GM23338 (cell line): ENCODE results near the gene PTPRN2. TPM values are rescaled to one million over a fixed set of nuclear protein-coding genes. Genes with fewer than 3 reads are reported as not detected.

Experiments used
- ATAC-seq: fragments of 200-7000 bp; cut with Tn5 transposase; 3 replicates; pipeline ENCODE4 v1.9.1; 2020
- DNase-seq: peaks from one replicate; pipeline ENCODE4 v3.0.0-alpha.2; 2015; ENCODE audit warnings: low spot score
- H2AFZ ChIP-seq: fragments of 200-600 bp; sonication (generic); 2 replicates; pipeline ENCODE4 v1.8.0; 2016; ENCODE audit warnings: antibody characterized with exemption, mild to moderate bottlenecking, moderate library complexity
- H3F3A ChIP-seq: fragments of 200-600 bp; sonication (generic); replicated peaks from 2 replicates; pipeline ENCODE4 v1.8.0; 2017; ENCODE audit warnings: antibody characterized with exemption, mixed run types, low read depth
- H3K27ac ChIP-seq: fragments of 200-600 bp; sonication (generic); 2 replicates; pipeline ENCODE4 v1.6.1; 2016; ENCODE audit warnings: low read depth
- H3K27me3 ChIP-seq: fragments of 200-600 bp; sonication (generic); 2 replicates; pipeline ENCODE4 v1.8.0; 2016; ENCODE audit warnings: mild to moderate bottlenecking, mixed run types, moderate library complexity; ENCODE audit not compliant: insufficient read depth
- H3K36me3 ChIP-seq: fragments of 200-600 bp; sonication (generic); 2 replicates; pipeline ENCODE4 v1.8.0; 2016; ENCODE audit warnings: mild to moderate bottlenecking; ENCODE audit not compliant: insufficient read depth
- H3K4me1 ChIP-seq: fragments of 200-600 bp; sonication (generic); 2 replicates; pipeline ENCODE4 v1.8.0; 2016; ENCODE audit warnings: mild to moderate bottlenecking, moderate library complexity; ENCODE audit not compliant: insufficient read depth
- H3K4me2 ChIP-seq: fragments of 200-600 bp; sonication (generic); 2 replicates; pipeline ENCODE4 v1.7.1; 2017; ENCODE audit warnings: mixed run types
- H3K4me3 ChIP-seq: fragments of 200-600 bp; sonication (generic); 2 replicates; pipeline ENCODE4 v1.6.1; 2016; ENCODE audit warnings: mixed run types
- H3K79me2 ChIP-seq: fragments of 200-600 bp; sonication (generic); replicated peaks from 2 replicates; pipeline ENCODE4 v1.8.0; 2017; ENCODE audit warnings: mild to moderate bottlenecking; ENCODE audit not compliant: insufficient read depth
- H3K9me2 ChIP-seq: fragments of 200-600 bp; sonication (generic); 2 replicates; pipeline ENCODE4 v1.8.0; 2017; ENCODE audit not compliant: insufficient read depth
- H4K20me1 ChIP-seq: fragments of 200-600 bp; sonication (generic); replicated peaks from 2 replicates; pipeline ENCODE4 v1.8.0; 2017; ENCODE audit warnings: mild to moderate bottlenecking; ENCODE audit not compliant: insufficient read depth
- H3K27ac Mint-ChIP-seq: 2 replicates; pipeline ENCODE4 v1.8.0; 2020; ENCODE audit warnings: inconsistent platforms, mild to moderate bottlenecking, moderate library complexity, mixed read lengths
- H3K27me3 Mint-ChIP-seq: 3 replicates; pipeline ENCODE4 v1.8.0; 2022; ENCODE audit warnings: low read depth, mild to moderate bottlenecking, moderate library complexity, mixed read lengths, inconsistent platforms; ENCODE audit not compliant: insufficient read depth, poor library complexity
- H3K36me3 Mint-ChIP-seq: 3 replicates; pipeline ENCODE4 v1.8.0; 2021; ENCODE audit warnings: low read depth, mild to moderate bottlenecking, inconsistent platforms, moderate library complexity, mixed read lengths
- H3K4me1 Mint-ChIP-seq: 3 replicates; pipeline ENCODE4 v1.8.0; 2020; ENCODE audit warnings: mild to moderate bottlenecking, inconsistent platforms, mixed read lengths
- H3K4me3 Mint-ChIP-seq: 3 replicates; pipeline ENCODE4 v1.8.0; 2021; ENCODE audit warnings: moderate library complexity, mild to moderate bottlenecking, inconsistent platforms, mixed read lengths
- H3K9me3 Mint-ChIP-seq: 3 replicates; pipeline ENCODE4 v1.8.0; 2020; ENCODE audit warnings: moderate library complexity, mild to moderate bottlenecking, inconsistent platforms, mixed read lengths
- CREB1 ChIP-seq: fragments of 250-450 bp; sonication (Bioruptor Pico); IDR thresholded peaks from 2 replicates; pipeline ENCODE4 v1.5.0; 2020; ENCODE audit warnings: low read depth, mild to moderate bottlenecking, moderate library complexity
- EZH2 ChIP-seq: fragments of 200-600 bp; sonication (generic); IDR thresholded peaks from one replicate; pipeline ENCODE4 v1.8.0; 2017; ENCODE audit warnings: antibody characterized with exemption, mild to moderate bottlenecking, low read depth; ENCODE audit not compliant: unreplicated experiment
- EZH2phosphoT487 ChIP-seq: fragments of 200-600 bp; sonication (generic); IDR thresholded peaks from one replicate; pipeline ENCODE4 v1.8.1; 2018; ENCODE audit warnings: antibody characterized with exemption; ENCODE audit not compliant: unreplicated experiment
- JUNB ChIP-seq: IDR thresholded peaks from one replicate; pipeline ENCODE4 v1.6.1; 2016; ENCODE audit warnings: antibody characterized with exemption; ENCODE audit not compliant: unreplicated experiment
- NANOG ChIP-seq: IDR thresholded peaks from 2 replicates; pipeline ENCODE4 v1.6.1; 2016; ENCODE audit warnings: antibody characterized with exemption, borderline replicate concordance
- POLR2AphosphoS5 ChIP-seq: IDR thresholded peaks from 2 replicates; pipeline ENCODE4 v1.6.1; 2016; ENCODE audit warnings: antibody characterized with exemption, low read depth
- STAT1 ChIP-seq: IDR thresholded peaks from one replicate; pipeline ENCODE4 v1.6.1; 2016; ENCODE audit warnings: antibody characterized with exemption; ENCODE audit not compliant: unreplicated experiment
- ZNF114 ChIP-seq: fragments of 250-450 bp; sonication (Bioruptor Pico); IDR thresholded peaks from 2 replicates; pipeline ENCODE4 v1.5.0; 2020; ENCODE audit warnings: mild to moderate bottlenecking, moderate library complexity
- ZNF331 ChIP-seq: fragments of 250-450 bp; sonication (Bioruptor Pico); IDR thresholded peaks from 2 replicates; pipeline ENCODE4 v1.5.0; 2020; ENCODE audit warnings: low read depth, mild to moderate bottlenecking, moderate library complexity
- polyA plus RNA-seq: library from polyadenylated mRNA; unstranded; fragments of >200 nt; fragmentation: Nextera tagmentation; extraction: Ambion mirVana; gene quantifications from 2 replicates; pipeline ENCODE4 v1.2.1, GENCODE V29; 2016
- total RNA-seq: library from RNA; depleted of rRNA; stranded (reverse); fragments of >200 nt; shearing (Covaris generic); gene quantifications from 2 replicates; pipeline ENCODE4 v1.2.3, GENCODE V29; 2014
- TF ChIP-seq, protein P1 (sequence below): IDR thresholded peaks from 2 replicates; pipeline ENCODE4 v1.6.1; 2016; ENCODE audit warnings: antibody characterized with exemption
- TF ChIP-seq, protein P2 (sequence below), 2 experiments: fragments of 200-600 bp in 1 of 2; sonication (generic) in 1 of 2; conservative IDR thresholded peaks; 2 replicates each; pipeline versions ENCODE4 v1.5.1 to v1.6.1; 2016 to 2017; ENCODE audit warnings: antibody characterized with exemption in 2 of 2, low read depth in 2 of 2, mild to moderate bottlenecking in 2 of 2, moderate library complexity in 1 of 2
- TF ChIP-seq, protein P3 (sequence below): IDR thresholded peaks from one replicate; pipeline ENCODE4 v1.6.1; 2018; ENCODE audit warnings: antibody characterized with exemption; ENCODE audit not compliant: unreplicated experiment
- TF ChIP-seq, protein P4 (sequence below): fragments of 250-450 bp; sonication (Bioruptor Pico); IDR thresholded peaks from 2 replicates; pipeline ENCODE4 v1.5.0; 2020; ENCODE audit warnings: mild to moderate bottlenecking, moderate library complexity

The PTPRN2 gene
- total and polyA plus RNA-seq, 2 experiments from 2014 or later = 0.87 to 4.0 TPM

DNA sequence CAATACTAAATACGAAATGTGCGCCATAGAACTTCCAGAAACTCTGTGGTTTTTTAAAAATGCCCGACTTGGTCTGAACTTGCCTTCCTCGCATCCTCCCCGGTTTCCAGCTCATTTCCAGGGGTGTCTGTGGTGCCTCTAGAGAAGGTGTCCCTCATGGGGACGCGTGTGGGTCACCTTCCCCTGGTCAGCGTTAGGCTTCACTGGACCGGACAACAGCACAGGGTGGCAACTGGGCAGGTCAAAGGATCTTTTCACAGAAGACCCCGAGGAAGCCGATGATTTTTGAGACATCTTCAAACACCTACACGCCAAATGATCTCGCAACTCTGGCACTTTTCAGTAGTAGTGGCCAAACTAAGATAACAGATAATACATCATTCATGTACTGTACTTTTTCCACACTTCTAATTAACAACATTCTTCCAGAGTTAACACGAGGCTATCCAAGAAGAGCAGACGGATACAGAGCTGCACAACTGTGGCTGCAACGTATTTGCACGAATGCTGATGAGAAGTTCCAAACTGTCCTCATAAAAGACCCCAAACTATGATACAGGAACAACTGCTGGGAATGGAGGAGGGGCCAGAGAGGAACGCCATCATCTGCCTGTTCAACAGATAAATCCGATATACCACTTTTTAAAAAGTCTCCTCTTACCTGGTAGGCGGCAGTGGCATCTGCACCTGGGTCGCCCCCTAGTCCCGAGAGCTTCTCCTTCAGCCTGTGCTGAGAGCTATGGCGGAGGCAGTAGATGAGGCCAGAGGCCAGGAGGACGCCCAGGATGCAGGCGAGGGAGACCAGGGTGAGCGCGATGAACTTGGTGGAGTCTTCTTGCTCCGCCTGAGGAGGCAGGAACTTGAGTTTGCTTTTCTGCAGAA lies 905.3 kb downstream of the PTPRN2 start:
- H3K4me1 ChIP-seq = no peaks in the 10 kb centered on the region
- TF ChIP-seq, protein P1, sequence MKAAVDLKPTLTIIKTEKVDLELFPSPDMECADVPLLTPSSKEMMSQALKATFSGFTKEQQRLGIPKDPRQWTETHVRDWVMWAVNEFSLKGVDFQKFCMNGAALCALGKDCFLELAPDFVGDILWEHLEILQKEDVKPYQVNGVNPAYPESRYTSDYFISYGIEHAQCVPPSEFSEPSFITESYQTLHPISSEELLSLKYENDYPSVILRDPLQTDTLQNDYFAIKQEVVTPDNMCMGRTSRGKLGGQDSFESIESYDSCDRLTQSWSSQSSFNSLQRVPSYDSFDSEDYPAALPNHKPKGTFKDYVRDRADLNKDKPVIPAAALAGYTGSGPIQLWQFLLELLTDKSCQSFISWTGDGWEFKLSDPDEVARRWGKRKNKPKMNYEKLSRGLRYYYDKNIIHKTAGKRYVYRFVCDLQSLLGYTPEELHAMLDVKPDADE = no peak
- TF ChIP-seq ZNF114 (CRISPR knock-in tag) (no peak), NANOG (no peak), EZH2 (no peak), EZH2phosphoT487 (no peak), JUNB (no peak), STAT1 (no peak), POLR2AphosphoS5 (no peak), CREB1 (CRISPR knock-in tag) (no peak), ZNF331 (no peak)
- TF ChIP-seq, protein P2, sequence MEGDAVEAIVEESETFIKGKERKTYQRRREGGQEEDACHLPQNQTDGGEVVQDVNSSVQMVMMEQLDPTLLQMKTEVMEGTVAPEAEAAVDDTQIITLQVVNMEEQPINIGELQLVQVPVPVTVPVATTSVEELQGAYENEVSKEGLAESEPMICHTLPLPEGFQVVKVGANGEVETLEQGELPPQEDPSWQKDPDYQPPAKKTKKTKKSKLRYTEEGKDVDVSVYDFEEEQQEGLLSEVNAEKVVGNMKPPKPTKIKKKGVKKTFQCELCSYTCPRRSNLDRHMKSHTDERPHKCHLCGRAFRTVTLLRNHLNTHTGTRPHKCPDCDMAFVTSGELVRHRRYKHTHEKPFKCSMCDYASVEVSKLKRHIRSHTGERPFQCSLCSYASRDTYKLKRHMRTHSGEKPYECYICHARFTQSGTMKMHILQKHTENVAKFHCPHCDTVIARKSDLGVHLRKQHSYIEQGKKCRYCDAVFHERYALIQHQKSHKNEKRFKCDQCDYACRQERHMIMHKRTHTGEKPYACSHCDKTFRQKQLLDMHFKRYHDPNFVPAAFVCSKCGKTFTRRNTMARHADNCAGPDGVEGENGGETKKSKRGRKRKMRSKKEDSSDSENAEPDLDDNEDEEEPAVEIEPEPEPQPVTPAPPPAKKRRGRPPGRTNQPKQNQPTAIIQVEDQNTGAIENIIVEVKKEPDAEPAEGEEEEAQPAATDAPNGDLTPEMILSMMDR (conservative IDR thresholded peaks at IDR 0.05; ENCODE audit: low read depth in 2 of 2) = no peak
- TF ChIP-seq, protein P3, sequence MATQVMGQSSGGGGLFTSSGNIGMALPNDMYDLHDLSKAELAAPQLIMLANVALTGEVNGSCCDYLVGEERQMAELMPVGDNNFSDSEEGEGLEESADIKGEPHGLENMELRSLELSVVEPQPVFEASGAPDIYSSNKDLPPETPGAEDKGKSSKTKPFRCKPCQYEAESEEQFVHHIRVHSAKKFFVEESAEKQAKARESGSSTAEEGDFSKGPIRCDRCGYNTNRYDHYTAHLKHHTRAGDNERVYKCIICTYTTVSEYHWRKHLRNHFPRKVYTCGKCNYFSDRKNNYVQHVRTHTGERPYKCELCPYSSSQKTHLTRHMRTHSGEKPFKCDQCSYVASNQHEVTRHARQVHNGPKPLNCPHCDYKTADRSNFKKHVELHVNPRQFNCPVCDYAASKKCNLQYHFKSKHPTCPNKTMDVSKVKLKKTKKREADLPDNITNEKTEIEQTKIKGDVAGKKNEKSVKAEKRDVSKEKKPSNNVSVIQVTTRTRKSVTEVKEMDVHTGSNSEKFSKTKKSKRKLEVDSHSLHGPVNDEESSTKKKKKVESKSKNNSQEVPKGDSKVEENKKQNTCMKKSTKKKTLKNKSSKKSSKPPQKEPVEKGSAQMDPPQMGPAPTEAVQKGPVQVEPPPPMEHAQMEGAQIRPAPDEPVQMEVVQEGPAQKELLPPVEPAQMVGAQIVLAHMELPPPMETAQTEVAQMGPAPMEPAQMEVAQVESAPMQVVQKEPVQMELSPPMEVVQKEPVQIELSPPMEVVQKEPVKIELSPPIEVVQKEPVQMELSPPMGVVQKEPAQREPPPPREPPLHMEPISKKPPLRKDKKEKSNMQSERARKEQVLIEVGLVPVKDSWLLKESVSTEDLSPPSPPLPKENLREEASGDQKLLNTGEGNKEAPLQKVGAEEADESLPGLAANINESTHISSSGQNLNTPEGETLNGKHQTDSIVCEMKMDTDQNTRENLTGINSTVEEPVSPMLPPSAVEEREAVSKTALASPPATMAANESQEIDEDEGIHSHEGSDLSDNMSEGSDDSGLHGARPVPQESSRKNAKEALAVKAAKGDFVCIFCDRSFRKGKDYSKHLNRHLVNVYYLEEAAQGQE = no peak
- TF ChIP-seq, protein P4, sequence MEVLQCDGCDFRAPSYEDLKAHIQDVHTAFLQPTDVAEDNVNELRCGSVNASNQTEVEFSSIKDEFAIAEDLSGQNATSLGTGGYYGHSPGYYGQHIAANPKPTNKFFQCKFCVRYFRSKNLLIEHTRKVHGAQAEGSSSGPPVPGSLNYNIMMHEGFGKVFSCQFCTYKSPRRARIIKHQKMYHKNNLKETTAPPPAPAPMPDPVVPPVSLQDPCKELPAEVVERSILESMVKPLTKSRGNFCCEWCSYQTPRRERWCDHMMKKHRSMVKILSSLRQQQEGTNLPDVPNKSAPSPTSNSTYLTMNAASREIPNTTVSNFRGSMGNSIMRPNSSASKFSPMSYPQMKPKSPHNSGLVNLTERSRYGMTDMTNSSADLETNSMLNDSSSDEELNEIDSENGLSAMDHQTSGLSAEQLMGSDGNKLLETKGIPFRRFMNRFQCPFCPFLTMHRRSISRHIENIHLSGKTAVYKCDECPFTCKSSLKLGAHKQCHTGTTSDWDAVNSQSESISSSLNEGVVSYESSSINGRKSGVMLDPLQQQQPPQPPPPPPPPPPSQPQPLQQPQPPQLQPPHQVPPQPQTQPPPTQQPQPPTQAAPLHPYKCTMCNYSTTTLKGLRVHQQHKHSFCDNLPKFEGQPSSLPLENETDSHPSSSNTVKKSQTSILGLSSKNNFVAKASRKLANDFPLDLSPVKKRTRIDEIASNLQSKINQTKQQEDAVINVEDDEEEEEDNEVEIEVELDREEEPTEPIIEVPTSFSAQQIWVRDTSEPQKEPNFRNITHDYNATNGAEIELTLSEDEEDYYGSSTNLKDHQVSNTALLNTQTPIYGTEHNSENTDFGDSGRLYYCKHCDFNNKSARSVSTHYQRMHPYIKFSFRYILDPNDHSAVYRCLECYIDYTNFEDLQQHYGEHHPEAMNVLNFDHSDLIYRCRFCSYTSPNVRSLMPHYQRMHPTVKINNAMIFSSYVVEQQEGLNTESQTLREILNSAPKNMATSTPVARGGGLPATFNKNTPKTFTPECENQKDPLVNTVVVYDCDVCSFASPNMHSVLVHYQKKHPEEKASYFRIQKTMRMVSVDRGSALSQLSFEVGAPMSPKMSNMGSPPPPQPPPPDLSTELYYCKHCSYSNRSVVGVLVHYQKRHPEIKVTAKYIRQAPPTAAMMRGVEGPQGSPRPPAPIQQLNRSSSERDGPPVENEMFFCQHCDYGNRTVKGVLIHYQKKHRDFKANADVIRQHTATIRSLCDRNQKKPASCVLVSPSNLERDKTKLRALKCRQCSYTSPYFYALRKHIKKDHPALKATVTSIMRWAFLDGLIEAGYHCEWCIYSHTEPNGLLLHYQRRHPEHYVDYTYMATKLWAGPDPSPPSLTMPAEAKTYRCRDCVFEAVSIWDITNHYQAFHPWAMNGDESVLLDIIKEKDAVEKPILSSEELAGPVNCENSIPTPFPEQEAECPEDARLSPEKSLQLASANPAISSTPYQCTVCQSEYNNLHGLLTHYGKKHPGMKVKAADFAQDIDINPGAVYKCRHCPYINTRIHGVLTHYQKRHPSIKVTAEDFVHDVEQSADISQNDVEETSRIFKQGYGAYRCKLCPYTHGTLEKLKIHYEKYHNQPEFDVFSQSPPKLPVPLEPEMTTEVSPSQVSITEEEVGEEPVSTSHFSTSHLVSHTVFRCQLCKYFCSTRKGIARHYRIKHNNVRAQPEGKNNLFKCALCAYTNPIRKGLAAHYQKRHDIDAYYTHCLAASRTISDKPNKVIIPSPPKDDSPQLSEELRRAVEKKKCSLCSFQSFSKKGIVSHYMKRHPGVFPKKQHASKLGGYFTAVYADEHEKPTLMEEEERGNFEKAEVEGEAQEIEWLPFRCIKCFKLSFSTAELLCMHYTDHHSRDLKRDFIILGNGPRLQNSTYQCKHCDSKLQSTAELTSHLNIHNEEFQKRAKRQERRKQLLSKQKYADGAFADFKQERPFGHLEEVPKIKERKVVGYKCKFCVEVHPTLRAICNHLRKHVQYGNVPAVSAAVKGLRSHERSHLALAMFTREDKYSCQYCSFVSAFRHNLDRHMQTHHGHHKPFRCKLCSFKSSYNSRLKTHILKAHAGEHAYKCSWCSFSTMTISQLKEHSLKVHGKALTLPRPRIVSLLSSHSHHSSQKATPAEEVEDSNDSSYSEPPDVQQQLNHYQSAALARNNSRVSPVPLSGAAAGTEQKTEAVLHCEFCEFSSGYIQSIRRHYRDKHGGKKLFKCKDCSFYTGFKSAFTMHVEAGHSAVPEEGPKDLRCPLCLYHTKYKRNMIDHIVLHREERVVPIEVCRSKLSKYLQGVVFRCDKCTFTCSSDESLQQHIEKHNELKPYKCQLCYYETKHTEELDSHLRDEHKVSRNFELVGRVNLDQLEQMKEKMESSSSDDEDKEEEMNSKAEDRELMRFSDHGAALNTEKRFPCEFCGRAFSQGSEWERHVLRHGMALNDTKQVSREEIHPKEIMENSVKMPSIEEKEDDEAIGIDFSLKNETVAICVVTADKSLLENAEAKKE (CRISPR knock-in tag) = no peak
- no peaks in the 10 kb centered on the region for H3K79me2 ChIP-seq
- H3K4me3 ChIP-seq = no peak overlapping the region
- Mint-ChIP-seq H3K36me3 (peaks cover 55% of the 10 kb centered on the region), H3K27me3 (peaks cover 10% of the 10 kb centered on the region), H3K9me3 (peaks cover 82% of the 10 kb centered on the region), H3K27ac (no peak overlapping the region), H3K4me3 (no peak overlapping the region), H3K4me1 (no peaks in the 10 kb centered on the region)
- H3K36me3 ChIP-seq = 0 out of 2 replicates have a peak, but pooled peaks cover 4% of the 10 kb centered on the region
- no peak for DNase-seq
- no peak overlapping the region for H3K27ac ChIP-seq
- peaks cover 86% of the 10 kb centered on the region for H3K27me3 ChIP-seq
- ATAC-seq = no peak
- H4K20me1 ChIP-seq = no peaks in the 10 kb centered on the region; the same call in 1 of the 2 replicates
- no peak overlapping the region for H3K4me2 ChIP-seq
- H3F3A ChIP-seq = no peaks in the 10 kb centered on the region
- no peak overlapping the region for H2AFZ ChIP-seq
- H3K9me2 ChIP-seq = no peaks in the 10 kb centered on the region
